Fibroblast of lung (primary cell): ENCODE measurements around the gene QRICH2. TPM values are rescaled to one million over a fixed set of nuclear protein-coding genes. Genes with fewer than 3 reads are reported as not detected.

Experiments
- DNase-seq, 2 donors: peaks; one replicate each; pipeline versions ENCODE4 v3.0.0 to v3.0.0-alpha.2; 2010; ENCODE audit warnings: low read depth in 2 of 2
- H2AFZ ChIP-seq: 2 replicates; pipeline ENCODE4 v1.5.1; 2012; ENCODE audit warnings: low read length, control low read depth, inconsistent platforms
- H3K27ac ChIP-seq: 2 replicates; pipeline ENCODE4 v1.5.1; 2011; ENCODE audit warnings: low read length, control low read depth; ENCODE audit not compliant: insufficient read depth
- H3K27me3 ChIP-seq: 2 replicates; pipeline ENCODE4 v1.5.1; 2011; ENCODE audit warnings: mild to moderate bottlenecking, low read length; ENCODE audit not compliant: control insufficient read depth, insufficient read depth
- H3K36me3 ChIP-seq: 2 replicates; pipeline ENCODE4 v1.5.1; 2011; ENCODE audit warnings: low read length; ENCODE audit not compliant: control insufficient read depth, insufficient read depth
- H3K4me1 ChIP-seq: 2 replicates; pipeline ENCODE4 v1.5.1; 2011; ENCODE audit warnings: low read length; ENCODE audit not compliant: control insufficient read depth, insufficient read depth; ENCODE audit errors: extremely low read depth
- H3K4me2 ChIP-seq: 2 replicates; pipeline ENCODE4 v1.5.1; 2011; ENCODE audit warnings: low read length, control low read depth; ENCODE audit not compliant: insufficient read depth; ENCODE audit errors: extremely low read depth
- H3K4me3 ChIP-seq, 4 experiments: fragments of 200-600 bp in 1 of 4; sonication (generic) in 1 of 4; replicated peaks in 1 of 4; 2 replicates each; pipeline ENCODE4 v1.5.1; 2011 to 2016; ENCODE audit warnings: low read length in 4 of 4, low read depth in 3 of 4, mild to moderate bottlenecking in 3 of 4, control low read depth in 2 of 4, inconsistent platforms in 1 of 4, mixed read lengths in 1 of 4; ENCODE audit not compliant: insufficient read depth in 1 of 4; ENCODE audit errors: control extremely low read depth in 1 of 4
- H3K79me2 ChIP-seq: 2 replicates; pipeline ENCODE4 v1.5.1; 2012; ENCODE audit warnings: mild to moderate bottlenecking, low read length, inconsistent platforms; ENCODE audit not compliant: control insufficient read depth, insufficient read depth
- H3K9ac ChIP-seq: 2 replicates; pipeline ENCODE4 v1.5.1; 2011; ENCODE audit warnings: mild to moderate bottlenecking, low read length, control low read depth; ENCODE audit not compliant: insufficient read depth
- H3K9me3 ChIP-seq: 2 replicates; pipeline ENCODE4 v1.5.1; 2012; ENCODE audit warnings: low read depth, low read length; ENCODE audit not compliant: control insufficient read depth, insufficient read depth
- H4K20me1 ChIP-seq: 2 replicates; pipeline ENCODE4 v1.5.1; 2011; ENCODE audit warnings: low read length; ENCODE audit not compliant: control insufficient read depth, insufficient read depth; ENCODE audit errors: extremely low read depth
- EZH2 ChIP-seq: IDR thresholded peaks from 2 replicates; pipeline ENCODE4 v1.5.1; 2012; ENCODE audit warnings: low read length, control low read depth, mild to moderate bottlenecking; ENCODE audit errors: missing control alignments
- polyA plus RNA-seq, 2 donors: library from polyadenylated mRNA; depleted of rRNA in 1 of 2; stranded (reverse) in 1 of 2; unstranded in 1 of 2; fragments of >200 nt; gene quantifications; 2 replicates each; pipeline ENCODE4 v1.2.1, GENCODE V29; 2011 to 2012; ENCODE audit warnings: missing spikeins in 1 of 2
- total RNA-seq: library from RNA; depleted of rRNA; stranded (reverse); fragments of >200 nt; gene quantifications from 2 replicates; pipeline ENCODE4 v1.2.1, GENCODE V29; 2014
- TF ChIP-seq, protein P1 (sequence below), 2 donors: IDR thresholded peaks in 1 of 2; conservative IDR thresholded peaks in 1 of 2; 1 replicate in 1 of 2; 2 replicates in 1 of 2; pipeline ENCODE4 v1.5.1; 2011 to 2012; ENCODE audit warnings: low read length in 2 of 2, control low read depth in 1 of 2, inconsistent platforms in 1 of 2, low read depth in 1 of 2, mild to moderate bottlenecking in 1 of 2

QRICH2 gene
- total and polyA plus RNA-seq, 2 donors (not counting 1 experiment from before 2014, with no cell fraction given) = 0.26 to 4.3 TPM

DNA sequence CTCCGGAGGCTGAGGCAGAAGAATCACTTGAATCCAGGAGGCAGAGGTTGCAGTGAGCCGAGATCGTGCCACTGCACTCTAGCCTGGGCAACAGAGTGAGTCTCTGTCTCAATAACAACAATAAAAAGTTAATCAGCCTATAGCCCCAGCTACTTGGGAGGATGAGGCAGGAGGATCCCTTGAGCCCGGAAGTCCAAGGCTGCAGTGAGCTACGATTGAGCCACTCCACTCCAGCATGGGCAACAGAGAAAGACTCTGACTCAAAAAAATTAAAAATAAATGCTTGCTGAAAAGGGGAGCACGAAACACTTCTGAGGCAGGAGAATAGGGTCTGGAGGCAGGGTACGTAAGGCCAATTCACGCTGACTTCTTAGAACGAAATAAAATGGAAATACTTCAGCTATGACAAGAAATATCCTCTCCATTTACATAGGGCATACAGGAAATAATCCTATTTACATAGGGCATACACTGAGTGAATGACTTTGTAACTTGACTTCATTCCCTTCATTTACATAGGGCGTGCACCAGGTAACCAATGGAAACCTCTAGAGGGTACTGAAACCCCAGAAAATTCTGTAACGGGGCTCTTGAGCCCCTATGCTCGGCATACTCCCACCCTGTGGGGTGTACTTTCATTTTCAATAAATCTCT, 48.9 kb upstream of the QRICH2 start:
- H3K4me2 ChIP-seq = no peak overlapping the region
- no peak overlapping the region for H3K9ac ChIP-seq
- no peak overlapping the region for H3K4me3 ChIP-seq
- DNase-seq = no peak
- H2AFZ ChIP-seq = no peak overlapping the region
- H3K79me2 ChIP-seq = peaks cover 7% of the 10 kb centered on the region
- H3K4me1 ChIP-seq = no peaks in the 10 kb centered on the region
- no peaks in the 10 kb centered on the region for H3K27me3 ChIP-seq
- H4K20me1 ChIP-seq = no peaks in the 10 kb centered on the region
- no peak overlapping the region for H3K27ac ChIP-seq
- no peaks in the 10 kb centered on the region for H3K36me3 ChIP-seq
- no peak for TF ChIP-seq EZH2
- TF ChIP-seq, protein P1, sequence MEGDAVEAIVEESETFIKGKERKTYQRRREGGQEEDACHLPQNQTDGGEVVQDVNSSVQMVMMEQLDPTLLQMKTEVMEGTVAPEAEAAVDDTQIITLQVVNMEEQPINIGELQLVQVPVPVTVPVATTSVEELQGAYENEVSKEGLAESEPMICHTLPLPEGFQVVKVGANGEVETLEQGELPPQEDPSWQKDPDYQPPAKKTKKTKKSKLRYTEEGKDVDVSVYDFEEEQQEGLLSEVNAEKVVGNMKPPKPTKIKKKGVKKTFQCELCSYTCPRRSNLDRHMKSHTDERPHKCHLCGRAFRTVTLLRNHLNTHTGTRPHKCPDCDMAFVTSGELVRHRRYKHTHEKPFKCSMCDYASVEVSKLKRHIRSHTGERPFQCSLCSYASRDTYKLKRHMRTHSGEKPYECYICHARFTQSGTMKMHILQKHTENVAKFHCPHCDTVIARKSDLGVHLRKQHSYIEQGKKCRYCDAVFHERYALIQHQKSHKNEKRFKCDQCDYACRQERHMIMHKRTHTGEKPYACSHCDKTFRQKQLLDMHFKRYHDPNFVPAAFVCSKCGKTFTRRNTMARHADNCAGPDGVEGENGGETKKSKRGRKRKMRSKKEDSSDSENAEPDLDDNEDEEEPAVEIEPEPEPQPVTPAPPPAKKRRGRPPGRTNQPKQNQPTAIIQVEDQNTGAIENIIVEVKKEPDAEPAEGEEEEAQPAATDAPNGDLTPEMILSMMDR (conservative IDR thresholded peaks at IDR 0.05 in 1 of 2, IDR thresholded peaks at IDR 0.05 in 1 of 2; ENCODE audit: low read depth in 1 of 2, low read length in 2 of 2) = no peak
- H3K9me3 ChIP-seq = no peaks in the 10 kb centered on the region

DNA sequence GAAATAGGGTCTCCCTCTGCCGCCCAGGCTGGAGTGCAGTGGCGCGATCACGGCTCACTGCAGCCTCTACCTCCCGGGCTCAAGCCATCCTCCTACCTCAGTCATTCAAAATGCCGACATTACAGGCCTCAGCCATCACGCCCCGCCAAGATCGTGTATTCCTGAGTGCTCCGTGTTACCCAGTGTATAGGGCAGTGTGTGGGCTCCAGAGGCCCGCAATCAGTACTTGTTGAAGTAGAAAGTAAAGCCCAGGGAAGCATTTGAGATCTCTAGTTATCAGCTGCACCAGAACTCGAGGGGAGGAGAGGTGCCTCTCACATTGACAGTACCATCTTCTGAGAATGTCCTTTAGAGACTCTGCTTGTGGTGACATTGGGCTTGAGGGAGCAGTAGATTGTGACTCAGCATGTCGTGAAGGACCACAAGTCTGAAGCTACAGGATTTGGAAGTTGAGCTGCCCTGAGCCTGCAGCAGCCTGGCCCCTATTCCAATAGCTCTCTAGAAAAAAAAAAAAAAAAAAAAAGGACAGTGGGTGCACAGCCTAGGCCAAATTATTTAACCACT, 46.8 kb upstream of the QRICH2 start:
- Histone ChIP-seq H3K27ac (no peak overlapping the region), H3K27me3 (no peaks in the 10 kb centered on the region), H4K20me1 (no peaks in the 10 kb centered on the region), H3K4me3 (no peak overlapping the region), H3K9ac (no peak overlapping the region), H3K4me1 (no peaks in the 10 kb centered on the region), H3K9me3 (no peaks in the 10 kb centered on the region), H3K36me3 (no peaks in the 10 kb centered on the region), H3K4me2 (no peak overlapping the region), H2AFZ (peak overlapping the region; percentile 5), H3K79me2 (peaks cover 12% of the 10 kb centered on the region)
- no peak for DNase-seq
- TF ChIP-seq, protein P1 (conservative IDR thresholded peaks at IDR 0.05 in 1 of 2, IDR thresholded peaks at IDR 0.05 in 1 of 2; ENCODE audit: low read depth in 1 of 2, low read length in 2 of 2) = no peak
- TF ChIP-seq EZH2 = no peak

DNA sequence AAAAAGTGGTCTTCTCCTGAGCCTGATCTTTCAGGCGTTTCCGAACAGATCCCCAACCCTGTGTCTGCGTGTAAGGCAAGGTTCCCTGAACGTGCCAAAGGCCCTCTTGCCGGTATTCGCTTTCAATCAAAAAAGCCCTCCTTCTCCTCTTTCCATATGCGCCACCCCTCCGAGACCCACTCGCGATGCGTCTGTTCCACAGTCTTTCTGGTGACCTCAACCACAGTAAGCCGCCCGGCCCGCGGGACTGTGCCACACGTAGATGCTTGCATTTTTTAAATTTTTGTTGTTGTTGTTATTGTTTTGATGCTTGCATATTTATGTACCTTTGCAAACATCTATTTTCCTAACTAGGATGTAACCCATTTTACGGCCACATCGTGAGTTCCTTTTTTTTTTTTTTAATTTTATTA, 46.2 kb upstream of the QRICH2 start:
- Histone ChIP-seq H3K27me3 (no peaks in the 10 kb centered on the region), H3K36me3 (no peaks in the 10 kb centered on the region), H4K20me1 (no peaks in the 10 kb centered on the region), H3K9ac (peak overlapping the region; percentile 95), H3K4me3 (peak overlapping the region; percentile 63 to 87 (median 76)), H3K9me3 (no peaks in the 10 kb centered on the region), H2AFZ (peak overlapping the region; percentile 91), H3K4me2 (peak overlapping the region; percentile 88), H3K4me1 (no peaks in the 10 kb centered on the region), H3K27ac (peak overlapping the region; percentile 98), H3K79me2 (peaks cover 12% of the 10 kb centered on the region)
- TF ChIP-seq, protein P1 (conservative IDR thresholded peaks at IDR 0.05 in 1 of 2, IDR thresholded peaks at IDR 0.05 in 1 of 2; ENCODE audit: low read depth in 1 of 2, low read length in 2 of 2) = no peak
- no peak for TF ChIP-seq EZH2
- no peak for DNase-seq
